GM23338 (cell line): ENCODE results near the gene CROCC2. TPM values are rescaled to one million over a fixed set of nuclear protein-coding genes. Genes with fewer than 3 reads are reported as not detected.

Source experiments
- ATAC-seq: fragments of 200-7000 bp; cut with Tn5 transposase; 3 replicates; pipeline ENCODE4 v1.9.1; 2020
- DNase-seq: peaks from one replicate; pipeline ENCODE4 v3.0.0-alpha.2; 2015; ENCODE audit warnings: low spot score
- H2AFZ ChIP-seq: fragments of 200-600 bp; sonication (generic); 2 replicates; pipeline ENCODE4 v1.8.0; 2016; ENCODE audit warnings: antibody characterized with exemption, mild to moderate bottlenecking, moderate library complexity
- H3F3A ChIP-seq: fragments of 200-600 bp; sonication (generic); replicated peaks from 2 replicates; pipeline ENCODE4 v1.8.0; 2017; ENCODE audit warnings: antibody characterized with exemption, mixed run types, low read depth
- H3K27ac ChIP-seq: fragments of 200-600 bp; sonication (generic); 2 replicates; pipeline ENCODE4 v1.6.1; 2016; ENCODE audit warnings: low read depth
- H3K27me3 ChIP-seq: fragments of 200-600 bp; sonication (generic); 2 replicates; pipeline ENCODE4 v1.8.0; 2016; ENCODE audit warnings: mild to moderate bottlenecking, mixed run types, moderate library complexity; ENCODE audit not compliant: insufficient read depth
- H3K36me3 ChIP-seq: fragments of 200-600 bp; sonication (generic); 2 replicates; pipeline ENCODE4 v1.8.0; 2016; ENCODE audit warnings: mild to moderate bottlenecking; ENCODE audit not compliant: insufficient read depth
- H3K4me1 ChIP-seq: fragments of 200-600 bp; sonication (generic); 2 replicates; pipeline ENCODE4 v1.8.0; 2016; ENCODE audit warnings: mild to moderate bottlenecking, moderate library complexity; ENCODE audit not compliant: insufficient read depth
- H3K4me2 ChIP-seq: fragments of 200-600 bp; sonication (generic); 2 replicates; pipeline ENCODE4 v1.7.1; 2017; ENCODE audit warnings: mixed run types
- H3K4me3 ChIP-seq: fragments of 200-600 bp; sonication (generic); 2 replicates; pipeline ENCODE4 v1.6.1; 2016; ENCODE audit warnings: mixed run types
- H3K79me2 ChIP-seq: fragments of 200-600 bp; sonication (generic); replicated peaks from 2 replicates; pipeline ENCODE4 v1.8.0; 2017; ENCODE audit warnings: mild to moderate bottlenecking; ENCODE audit not compliant: insufficient read depth
- H3K9me2 ChIP-seq: fragments of 200-600 bp; sonication (generic); 2 replicates; pipeline ENCODE4 v1.8.0; 2017; ENCODE audit not compliant: insufficient read depth
- H4K20me1 ChIP-seq: fragments of 200-600 bp; sonication (generic); replicated peaks from 2 replicates; pipeline ENCODE4 v1.8.0; 2017; ENCODE audit warnings: mild to moderate bottlenecking; ENCODE audit not compliant: insufficient read depth
- H3K27ac Mint-ChIP-seq: 2 replicates; pipeline ENCODE4 v1.8.0; 2020; ENCODE audit warnings: inconsistent platforms, mild to moderate bottlenecking, moderate library complexity, mixed read lengths
- H3K27me3 Mint-ChIP-seq: 3 replicates; pipeline ENCODE4 v1.8.0; 2022; ENCODE audit warnings: low read depth, mild to moderate bottlenecking, moderate library complexity, mixed read lengths, inconsistent platforms; ENCODE audit not compliant: insufficient read depth, poor library complexity
- H3K36me3 Mint-ChIP-seq: 3 replicates; pipeline ENCODE4 v1.8.0; 2021; ENCODE audit warnings: low read depth, mild to moderate bottlenecking, inconsistent platforms, moderate library complexity, mixed read lengths
- H3K4me1 Mint-ChIP-seq: 3 replicates; pipeline ENCODE4 v1.8.0; 2020; ENCODE audit warnings: mild to moderate bottlenecking, inconsistent platforms, mixed read lengths
- H3K4me3 Mint-ChIP-seq: 3 replicates; pipeline ENCODE4 v1.8.0; 2021; ENCODE audit warnings: moderate library complexity, mild to moderate bottlenecking, inconsistent platforms, mixed read lengths
- H3K9me3 Mint-ChIP-seq: 3 replicates; pipeline ENCODE4 v1.8.0; 2020; ENCODE audit warnings: moderate library complexity, mild to moderate bottlenecking, inconsistent platforms, mixed read lengths
- CREB1 ChIP-seq: fragments of 250-450 bp; sonication (Bioruptor Pico); IDR thresholded peaks from 2 replicates; pipeline ENCODE4 v1.5.0; 2020; ENCODE audit warnings: low read depth, mild to moderate bottlenecking, moderate library complexity
- CTCF ChIP-seq, 2 experiments: fragments of 200-600 bp in 1 of 2; sonication (generic) in 1 of 2; conservative IDR thresholded peaks; 2 replicates each; pipeline versions ENCODE4 v1.5.1 to v1.6.1; 2016 to 2017; ENCODE audit warnings: antibody characterized with exemption in 2 of 2, low read depth in 2 of 2, mild to moderate bottlenecking in 2 of 2, moderate library complexity in 1 of 2
- ETS1 ChIP-seq: IDR thresholded peaks from 2 replicates; pipeline ENCODE4 v1.6.1; 2016; ENCODE audit warnings: antibody characterized with exemption
- EZH2 ChIP-seq: fragments of 200-600 bp; sonication (generic); IDR thresholded peaks from one replicate; pipeline ENCODE4 v1.8.0; 2017; ENCODE audit warnings: antibody characterized with exemption, mild to moderate bottlenecking, low read depth; ENCODE audit not compliant: unreplicated experiment
- EZH2phosphoT487 ChIP-seq: fragments of 200-600 bp; sonication (generic); IDR thresholded peaks from one replicate; pipeline ENCODE4 v1.8.1; 2018; ENCODE audit warnings: antibody characterized with exemption; ENCODE audit not compliant: unreplicated experiment
- JUNB ChIP-seq: IDR thresholded peaks from one replicate; pipeline ENCODE4 v1.6.1; 2016; ENCODE audit warnings: antibody characterized with exemption; ENCODE audit not compliant: unreplicated experiment
- NANOG ChIP-seq: IDR thresholded peaks from 2 replicates; pipeline ENCODE4 v1.6.1; 2016; ENCODE audit warnings: antibody characterized with exemption, borderline replicate concordance
- POLR2AphosphoS5 ChIP-seq: IDR thresholded peaks from 2 replicates; pipeline ENCODE4 v1.6.1; 2016; ENCODE audit warnings: antibody characterized with exemption, low read depth
- REST ChIP-seq: IDR thresholded peaks from one replicate; pipeline ENCODE4 v1.6.1; 2018; ENCODE audit warnings: antibody characterized with exemption; ENCODE audit not compliant: unreplicated experiment
- STAT1 ChIP-seq: IDR thresholded peaks from one replicate; pipeline ENCODE4 v1.6.1; 2016; ENCODE audit warnings: antibody characterized with exemption; ENCODE audit not compliant: unreplicated experiment
- ZNF114 ChIP-seq: fragments of 250-450 bp; sonication (Bioruptor Pico); IDR thresholded peaks from 2 replicates; pipeline ENCODE4 v1.5.0; 2020; ENCODE audit warnings: mild to moderate bottlenecking, moderate library complexity
- ZNF331 ChIP-seq: fragments of 250-450 bp; sonication (Bioruptor Pico); IDR thresholded peaks from 2 replicates; pipeline ENCODE4 v1.5.0; 2020; ENCODE audit warnings: low read depth, mild to moderate bottlenecking, moderate library complexity
- ZNF462 ChIP-seq: fragments of 250-450 bp; sonication (Bioruptor Pico); IDR thresholded peaks from 2 replicates; pipeline ENCODE4 v1.5.0; 2020; ENCODE audit warnings: mild to moderate bottlenecking, moderate library complexity
- polyA plus RNA-seq: library from polyadenylated mRNA; unstranded; fragments of >200 nt; fragmentation: Nextera tagmentation; extraction: Ambion mirVana; gene quantifications from 2 replicates; pipeline ENCODE4 v1.2.1, GENCODE V29; 2016
- total RNA-seq: library from RNA; depleted of rRNA; stranded (reverse); fragments of >200 nt; shearing (Covaris generic); gene quantifications from 2 replicates; pipeline ENCODE4 v1.2.3, GENCODE V29; 2014

The CROCC2 gene
- total and polyA plus RNA-seq, 2 experiments from 2014 or later: not detected

GRCh38 chr2:240889601-240890560, 16.3 kb upstream of the CROCC2 start:
- Histone ChIP-seq H3K79me2 (no peaks in the 10 kb centered on the region), H3K4me1 (no peaks in the 10 kb centered on the region), H3K4me3 (no peak overlapping the region), H3F3A (no peaks in the 10 kb centered on the region), H3K4me2 (no peak overlapping the region), H3K27me3 (no peaks in the 10 kb centered on the region), H3K27ac (no peak overlapping the region), H3K9me2 (no peaks in the 10 kb centered on the region), H2AFZ (no peak overlapping the region), H3K36me3 (no peaks in the 10 kb centered on the region), H4K20me1 (no peaks in the 10 kb centered on the region)
- H3K36me3 Mint-ChIP-seq: no peaks in the 10 kb centered on the region
- no peak overlapping the region for H3K4me3 Mint-ChIP-seq
- TF ChIP-seq REST (no peak), EZH2phosphoT487 (no peak), ZNF114 (no peak), STAT1 (no peak), EZH2 (no peak), POLR2AphosphoS5 (no peak), NANOG (no peak), ZNF462 (CRISPR knock-in tag) (no peak), JUNB (no peak), ETS1 (no peak), ZNF331 (CRISPR knock-in tag) (no peak), CTCF (conservative IDR thresholded peaks at IDR 0.05; ENCODE audit: low read depth in 2 of 2) (no peak), CREB1 (CRISPR knock-in tag) (no peak)
- no peak for ATAC-seq
- no peaks in the 10 kb centered on the region for H3K9me3 Mint-ChIP-seq
- no peak overlapping the region for H3K27ac Mint-ChIP-seq
- H3K27me3 Mint-ChIP-seq: peaks cover 5% of the 10 kb centered on the region
- DNase-seq: no peak
- peaks cover 3% of the 10 kb centered on the region; the same call in 1 of the 3 replicates for H3K4me1 Mint-ChIP-seq
